ENCODE measurements around the gene EML6. TPM values are rescaled to one million over a fixed set of nuclear protein-coding genes. Genes with fewer than 3 reads are reported as not detected.
A peak's percentile ranks its signal among the peaks of the same experiment; 100 is the strongest.

EML6 gene
- total RNA-seq, 4 donors from 2014 or later, result 5.9 to 11.0 (median 7.9) TPM

DNA sequence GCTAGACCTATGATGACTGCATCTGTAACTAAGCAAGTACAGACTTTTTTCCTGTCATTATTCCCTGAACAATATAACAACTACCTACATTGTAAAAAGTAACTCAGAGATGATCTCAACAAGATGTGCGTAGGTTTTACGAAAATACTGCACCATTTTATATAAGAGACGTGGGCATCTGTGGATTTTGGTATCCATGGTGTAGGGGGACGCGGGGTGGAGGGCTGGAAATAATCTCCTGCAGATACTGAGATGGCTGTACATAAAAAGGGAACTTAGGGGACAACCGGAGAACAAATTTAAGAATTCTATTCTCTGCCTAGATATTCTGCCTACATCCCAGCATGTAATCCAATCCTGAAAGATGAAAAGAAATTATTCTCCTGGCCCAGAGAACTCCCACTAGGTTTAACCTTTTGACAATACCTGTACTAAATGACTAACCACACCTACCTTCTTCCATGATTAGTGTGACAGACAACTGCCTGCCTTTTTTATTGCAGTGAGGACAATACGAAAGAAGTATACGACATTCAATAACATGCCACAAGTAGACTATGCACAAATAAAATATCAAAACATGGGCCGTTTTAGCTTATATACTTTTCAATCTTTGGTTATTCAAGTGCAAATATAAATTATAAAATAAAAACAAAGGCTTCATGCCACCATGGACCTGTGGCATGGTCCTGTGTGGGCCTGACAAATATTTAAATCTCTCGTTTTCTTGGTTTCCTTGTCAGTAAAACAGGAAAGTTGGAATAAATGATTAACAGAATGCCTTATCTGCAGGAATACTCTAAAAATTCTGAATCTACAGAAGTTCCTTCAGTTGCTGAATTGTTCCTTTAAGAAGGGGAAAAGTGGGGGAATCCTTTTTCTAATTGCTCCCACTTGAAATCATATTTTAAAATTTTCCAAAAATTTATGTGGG lies 280.5 kb downstream of the EML6 start:
- Histone ChIP-seq H3K27me3 (no peaks in the 10 kb centered on the region), H3K36me3 (no peaks in the 10 kb centered on the region), H3K27ac (no peak overlapping the region), H3K4me1 (peaks cover 0 to 62% (median 0%) of the 10 kb centered on the region in 4 donors), H3K4me3 (no peak overlapping the region), H3K9me3 (no peaks in the 10 kb centered on the region)
- DNase-seq, result no peak
- TF ChIP-seq POLR2A (IDR thresholded peaks at IDR 0.05), result no peak
- TF ChIP-seq, protein P1, sequence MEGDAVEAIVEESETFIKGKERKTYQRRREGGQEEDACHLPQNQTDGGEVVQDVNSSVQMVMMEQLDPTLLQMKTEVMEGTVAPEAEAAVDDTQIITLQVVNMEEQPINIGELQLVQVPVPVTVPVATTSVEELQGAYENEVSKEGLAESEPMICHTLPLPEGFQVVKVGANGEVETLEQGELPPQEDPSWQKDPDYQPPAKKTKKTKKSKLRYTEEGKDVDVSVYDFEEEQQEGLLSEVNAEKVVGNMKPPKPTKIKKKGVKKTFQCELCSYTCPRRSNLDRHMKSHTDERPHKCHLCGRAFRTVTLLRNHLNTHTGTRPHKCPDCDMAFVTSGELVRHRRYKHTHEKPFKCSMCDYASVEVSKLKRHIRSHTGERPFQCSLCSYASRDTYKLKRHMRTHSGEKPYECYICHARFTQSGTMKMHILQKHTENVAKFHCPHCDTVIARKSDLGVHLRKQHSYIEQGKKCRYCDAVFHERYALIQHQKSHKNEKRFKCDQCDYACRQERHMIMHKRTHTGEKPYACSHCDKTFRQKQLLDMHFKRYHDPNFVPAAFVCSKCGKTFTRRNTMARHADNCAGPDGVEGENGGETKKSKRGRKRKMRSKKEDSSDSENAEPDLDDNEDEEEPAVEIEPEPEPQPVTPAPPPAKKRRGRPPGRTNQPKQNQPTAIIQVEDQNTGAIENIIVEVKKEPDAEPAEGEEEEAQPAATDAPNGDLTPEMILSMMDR (IDR thresholded peaks at IDR 0.05), result no peak

DNA sequence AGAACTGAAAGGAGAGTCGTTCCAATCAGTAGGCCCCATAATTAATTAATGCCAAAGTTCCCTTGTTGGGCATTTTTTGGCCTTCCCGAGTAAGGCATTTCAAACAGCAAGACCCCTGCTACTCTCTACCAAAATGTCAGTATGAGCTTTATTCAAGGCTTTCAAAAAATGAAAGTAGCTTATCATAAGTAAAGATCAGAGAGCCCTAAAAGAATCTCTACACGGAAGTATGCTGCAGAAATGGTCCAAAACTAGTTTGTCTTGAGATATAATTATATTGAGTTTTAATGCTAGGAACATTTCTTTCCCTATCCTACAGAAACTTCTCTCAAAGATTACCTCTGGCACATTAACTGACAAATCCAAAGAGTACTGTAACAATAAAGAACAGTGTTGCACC lies 282.8 kb downstream of the EML6 start:
- Histone ChIP-seq H3K4me1 (peaks cover 0 to 57% (median 0%) of the 10 kb centered on the region in 4 donors), H3K27ac (peak overlapping the region in 1 of 4 donors; percentile 11), H3K9me3 (no peaks in the 10 kb centered on the region), H3K36me3 (no peaks in the 10 kb centered on the region), H3K27me3 (no peaks in the 10 kb centered on the region), H3K4me3 (no peak overlapping the region)
- DNase-seq, result no peak
- TF ChIP-seq, protein P1 (IDR thresholded peaks at IDR 0.05), result no peak

DNA sequence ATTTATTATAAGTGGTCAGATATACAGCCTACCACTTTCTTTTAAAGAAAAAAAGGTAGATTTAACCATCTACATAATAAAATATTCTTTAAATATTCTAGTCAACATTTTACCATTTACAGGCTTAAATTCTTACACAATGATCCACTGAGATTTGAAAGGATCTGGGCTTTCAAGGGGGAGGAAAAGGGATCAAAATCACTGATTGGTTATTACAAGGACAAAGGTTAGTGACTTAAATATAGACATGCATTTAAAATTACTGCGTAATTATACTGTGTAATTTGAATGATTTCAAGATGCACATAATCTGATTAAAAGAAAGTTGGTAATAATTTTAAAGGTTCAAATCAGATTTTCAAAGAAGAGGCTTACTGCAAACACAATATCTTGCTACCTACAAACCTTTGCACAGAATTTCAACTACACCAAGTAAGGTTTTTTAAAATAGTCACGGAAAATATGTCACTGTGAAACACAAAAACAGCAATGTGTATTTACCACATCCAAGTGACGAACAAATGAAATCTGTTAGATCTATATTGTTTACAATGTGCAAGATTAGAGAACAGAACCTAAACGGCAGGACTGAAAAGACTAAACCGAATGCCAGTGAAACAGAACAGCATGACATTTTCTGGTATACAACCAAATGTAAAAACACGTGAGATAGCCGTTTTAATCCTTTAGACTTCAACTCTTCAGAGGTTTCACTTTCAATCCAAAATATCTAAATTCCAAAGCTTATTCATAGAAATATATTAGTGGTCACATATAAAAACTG lies 286.0 kb downstream of the EML6 start:
- Histone ChIP-seq H3K36me3 (no peaks in the 10 kb centered on the region), H3K4me1 (peaks cover 0 to 60% (median 0%) of the 10 kb centered on the region in 4 donors), H3K27me3 (no peaks in the 10 kb centered on the region), H3K9me3 (no peaks in the 10 kb centered on the region), H3K4me3 (peak overlapping the region in 3 of 4 donors; percentile 19 to 50 (median 50)), H3K27ac (peak overlapping the region; percentile 18 to 75 (median 64))
- no peak for DNase-seq
- TF ChIP-seq POLR2A (IDR thresholded peaks at IDR 0.05), result no peak
- TF ChIP-seq, protein P1 (IDR thresholded peaks at IDR 0.05), result no peak

DNA sequence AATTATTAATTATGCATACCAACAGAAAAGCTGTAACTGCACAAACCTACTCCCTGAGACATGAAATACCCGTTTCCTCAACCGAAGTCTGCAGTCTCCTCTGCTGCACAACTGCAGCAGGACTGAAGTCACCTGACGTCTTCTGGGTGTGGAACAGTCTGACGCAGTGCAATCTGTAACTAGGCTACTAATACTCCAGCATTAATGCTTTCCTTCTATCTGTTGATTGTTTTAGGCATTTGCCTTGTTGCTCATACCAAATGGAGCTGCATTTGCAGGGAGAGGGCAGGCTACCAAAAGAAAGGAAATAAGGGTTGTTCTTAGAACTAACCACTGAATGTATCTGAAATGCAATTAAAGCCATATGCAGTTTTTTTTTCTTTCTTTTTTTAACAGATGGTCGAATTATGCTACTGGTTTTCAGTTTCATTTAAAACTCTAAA lies 286.7 kb downstream of the EML6 start:
- TF ChIP-seq, protein P1 (IDR thresholded peaks at IDR 0.05), result no peak
- peak; percentile 46 to 88 for TF ChIP-seq POLR2A (IDR thresholded peaks at IDR 0.05)
- Histone ChIP-seq H3K27me3 (no peaks in the 10 kb centered on the region), H3K4me1 (peaks cover 0 to 58% (median 0%) of the 10 kb centered on the region in 4 donors), H3K27ac (peak overlapping the region; percentile 18 to 75 (median 64)), H3K4me3 (peak overlapping the region in 3 of 4 donors; percentile 19 to 50 (median 50)), H3K9me3 (no peaks in the 10 kb centered on the region), H3K36me3 (no peaks in the 10 kb centered on the region)
- DNase-seq, result peak; percentile 41 to 85 (median 59)

DNA sequence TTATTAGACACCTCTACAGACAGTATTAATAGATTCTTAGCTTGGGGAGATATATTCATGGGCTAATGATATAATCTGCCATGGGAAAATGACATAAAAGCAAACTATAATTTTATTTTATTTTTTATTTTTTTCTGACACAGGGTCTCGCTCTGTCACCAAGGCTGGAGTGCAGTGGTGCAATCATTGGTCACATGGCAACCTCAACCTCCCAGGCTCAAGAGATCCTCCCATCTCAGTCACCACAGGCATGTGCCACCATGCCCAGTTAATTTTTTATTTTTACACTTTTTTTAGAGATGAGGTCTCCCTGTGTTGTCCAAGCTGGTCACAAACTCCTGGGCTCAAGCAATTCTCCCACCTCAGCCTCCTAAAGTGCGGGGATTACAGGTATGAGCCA lies 287.5 kb downstream of the EML6 start:
- Histone ChIP-seq H3K4me1 (peaks cover 0 to 52% (median 0%) of the 10 kb centered on the region in 4 donors), H3K27me3 (no peaks in the 10 kb centered on the region), H3K27ac (peak overlapping the region in 3 of 4 donors; percentile 17 to 73 (median 55)), H3K36me3 (no peaks in the 10 kb centered on the region), H3K9me3 (no peaks in the 10 kb centered on the region), H3K4me3 (no peak overlapping the region)
- DNase-seq, result no peak
- TF ChIP-seq, protein P1 (IDR thresholded peaks at IDR 0.05), result no peak
- no peak for TF ChIP-seq POLR2A (IDR thresholded peaks at IDR 0.05)

All from Peyer's patch (tissue), 4 donors.